Measurements from ENCODE around the gene RAB30. TPM values are rescaled to one million over a fixed set of nuclear protein-coding genes. Genes with fewer than 3 reads are reported as not detected.

Gene RAB30
- total RNA-seq, 2 experiments from 2014 or later, result 76.2 to 79.2 TPM

- Mint-ChIP-seq H3K4me3 (no peak overlapping the region), H3K27ac (no peak overlapping the region), H3K9me3 (no peaks in the 10 kb centered on the region), H3K27me3 (no peaks in the 10 kb centered on the region), H3K4me1 (ENCODE audit: low read depth) (peaks cover 53% of the 10 kb centered on the region), H3K36me3 (ENCODE audit: low read depth) (no peaks in the 10 kb centered on the region)
- no peak for DNase-seq
- ATAC-seq (ENCODE audit: poor library complexity), result no peak
- Histone ChIP-seq H3K36me3 (ENCODE audit: insufficient read depth, low read length) (no peaks in the 10 kb centered on the region), H3K27ac (ENCODE audit: low read depth in 1 of 2, low read length in 2 of 2) (no peak overlapping the region), H3K4me3 (ENCODE audit: low read length) (no peak overlapping the region), H3K9me3 (ENCODE audit: control insufficient read depth in 1 of 2, insufficient read depth in 1 of 2, low read length in 2 of 2) (no peaks in the 10 kb centered on the region), H3K4me1 (ENCODE audit: insufficient read depth, low read length) (peaks cover 4% of the 10 kb centered on the region), H3K27me3 (ENCODE audit: control insufficient read depth in 1 of 2, insufficient read depth in 2 of 2, low read length in 2 of 2) (no peaks in the 10 kb centered on the region)
- ChIA-PET CTCF (no interaction called here), POLR2A (interaction anchor here (0.8 to 4.2 kb wide), 6 partner anchors 10 to 142 kb away, joined by 3 to 31 read pairs (median 5); partner anchors contain the start of genes DDIAS and RAB30)
- intact Hi-C loops (cut with DNase I, micrococcal nuclease), result loop anchor here in 1 of 2 experiments (5.0 kb wide), 1 partner anchor 37 kb away; no protein-coding TSS in a partner anchor
- TF ChIP-seq CTCF (IDR thresholded peaks at IDR 0.05), result no peak
Observed at GRCh38 chr11:82930229-82930628, 141.5 kb downstream of the RAB30 start.

- no peaks in the 10 kb centered on the region for H3K36me3 Mint-ChIP-seq (ENCODE audit: low read depth)
- Histone ChIP-seq H3K4me1 (ENCODE audit: insufficient read depth, low read length) (peaks cover 4% of the 10 kb centered on the region), H3K36me3 (ENCODE audit: insufficient read depth, low read length) (no peaks in the 10 kb centered on the region), H3K9me3 (ENCODE audit: control insufficient read depth in 1 of 2, insufficient read depth in 1 of 2, low read length in 2 of 2) (no peaks in the 10 kb centered on the region), H3K4me3 (ENCODE audit: low read length) (no peak overlapping the region), H3K27me3 (ENCODE audit: control insufficient read depth in 1 of 2, insufficient read depth in 2 of 2, low read length in 2 of 2) (no peaks in the 10 kb centered on the region), H3K27ac (ENCODE audit: low read depth in 1 of 2, low read length in 2 of 2) (no peak overlapping the region)
- no peak overlapping the region for H3K27ac Mint-ChIP-seq
- ChIA-PET CTCF (no interaction called here), POLR2A (interaction anchor here (3.9 to 4.2 kb wide), 2 partner anchors 27 to 31 kb away, joined by 20 to 31 read pairs; no protein-coding TSS in a partner anchor)
- TF ChIP-seq CTCF (IDR thresholded peaks at IDR 0.05), result no peak
- H3K4me3 Mint-ChIP-seq, result no peak overlapping the region
- DNase-seq (no peak), ATAC-seq (ENCODE audit: poor library complexity) (no peak)
- H3K27me3 Mint-ChIP-seq, result no peaks in the 10 kb centered on the region
- no peaks in the 10 kb centered on the region for H3K9me3 Mint-ChIP-seq
- peaks cover 46% of the 10 kb centered on the region for H3K4me1 Mint-ChIP-seq (ENCODE audit: low read depth)
- intact Hi-C loops (cut with DNase I, micrococcal nuclease), result loop anchor here in 1 of 2 experiments (5.0 kb wide), 1 partner anchor 263 kb away; the partner anchor contains the start of gene ANKRD42
Observed at GRCh38 chr11:82929121-82929520, 142.6 kb downstream of the RAB30 start.

GRCh38 chr11:82927264-82927880 lies 144.3 kb downstream of the RAB30 start:
- no peaks in the 10 kb centered on the region for H3K9me3 ChIP-seq (ENCODE audit: control insufficient read depth in 1 of 2, insufficient read depth in 1 of 2, low read length in 2 of 2)
- H3K27me3 ChIP-seq (ENCODE audit: control insufficient read depth in 1 of 2, insufficient read depth in 2 of 2, low read length in 2 of 2), result no peaks in the 10 kb centered on the region
- H3K27ac ChIP-seq (ENCODE audit: low read depth in 1 of 2, low read length in 2 of 2), result no peak overlapping the region
- ATAC-seq (ENCODE audit: poor library complexity) (peak; percentile 98), DNase-seq (peak in 8 of 14 experiments; percentile 7 to 82 (median 44))
- POLR2A ChIA-PET, result interaction anchor here (1.0 to 1.8 kb wide), 7 partner anchors 26 to 229 kb away, joined by 3 to 12 read pairs (median 6); partner anchors contain the start of genes DDIAS, PCF11, PRCP and RAB30
- no peaks in the 10 kb centered on the region for H3K36me3 ChIP-seq (ENCODE audit: insufficient read depth, low read length)
- H3K27ac Mint-ChIP-seq, result peak overlapping the region; percentile 64
- H3K4me1 Mint-ChIP-seq (ENCODE audit: low read depth), result peaks cover 44% of the 10 kb centered on the region
- CTCF ChIA-PET, result interaction anchor here (0.6 to 1.8 kb wide), 10 partner anchors 15 to 322 kb away, joined by 3 to 9 read pairs (median 3); partner anchors contain the start of gene DDIAS
- peak overlapping the region; percentile 1 for H3K4me3 Mint-ChIP-seq
- TF ChIP-seq CTCF (IDR thresholded peaks at IDR 0.05), result peak; percentile 97
- no peaks in the 10 kb centered on the region for H3K36me3 Mint-ChIP-seq (ENCODE audit: low read depth)
- intact Hi-C loops (cut with DNase I, micrococcal nuclease), result loop anchor here (1.0 to 5.0 kb wide), 5 partner anchors 19 to 265 kb away; partner anchors contain the start of genes ANKRD42 (in 1 of the 2) and RAB30 (in 1 of the 2)
- peaks cover 2% of the 10 kb centered on the region for H3K4me1 ChIP-seq (ENCODE audit: insufficient read depth, low read length)
- no peaks in the 10 kb centered on the region for H3K27me3 Mint-ChIP-seq
- H3K4me3 ChIP-seq (ENCODE audit: low read length), result no peak overlapping the region
- H3K9me3 Mint-ChIP-seq, result no peaks in the 10 kb centered on the region
